HG02588 (cell line): Measurements from ENCODE around the gene MDM2.

Source experiments
- ATAC-seq: cut with Tn5 transposase; IDR thresholded peaks from one replicate; pipeline ENCODE4 v1.9.1; 2021; ENCODE audit warnings: mild to moderate bottlenecking, moderate library complexity; ENCODE audit not compliant: unreplicated experiment

Gene MDM2

DNA sequence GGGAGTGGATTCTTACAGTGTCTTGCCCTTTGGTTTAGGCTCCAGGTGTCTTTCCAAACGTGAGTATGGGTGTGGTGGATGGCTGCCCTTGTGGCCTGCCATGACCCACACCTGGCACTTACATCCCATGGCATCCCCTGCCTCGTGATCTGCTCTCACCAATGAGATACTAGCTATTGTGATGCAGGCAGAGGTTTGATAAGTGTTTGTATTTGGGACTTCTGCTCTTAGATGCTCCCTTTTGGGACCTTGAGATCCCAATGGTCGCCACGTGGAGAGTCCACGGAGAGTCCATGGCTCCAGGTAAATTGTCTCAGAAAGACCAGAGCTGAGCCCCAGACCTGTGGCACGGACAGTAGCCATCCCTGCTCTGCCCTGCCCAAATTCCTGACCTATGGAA, 62.5 kb downstream of the MDM2 start:
- no peak for ATAC-seq

GRCh38 chr12:68871396-68871795, 63.4 kb downstream of the MDM2 start:
- ATAC-seq = no peak

GRCh38 chr12:68871921-68872320, 63.9 kb downstream of the MDM2 start:
- ATAC-seq = no peak

- no peak for ATAC-seq
Measured at GRCh38 chr12:68873316-68873715, 65.3 kb downstream of the MDM2 start.

- ATAC-seq = no peak
Measured at GRCh38 chr12:68876461-68876860, 68.5 kb downstream of the MDM2 start.

GRCh38 chr12:68877583-68877982, 69.6 kb downstream of the MDM2 start:
- no peak for ATAC-seq

- no peak for ATAC-seq
Measured at GRCh38 chr12:68878283-68878682, 70.3 kb downstream of the MDM2 start.

DNA sequence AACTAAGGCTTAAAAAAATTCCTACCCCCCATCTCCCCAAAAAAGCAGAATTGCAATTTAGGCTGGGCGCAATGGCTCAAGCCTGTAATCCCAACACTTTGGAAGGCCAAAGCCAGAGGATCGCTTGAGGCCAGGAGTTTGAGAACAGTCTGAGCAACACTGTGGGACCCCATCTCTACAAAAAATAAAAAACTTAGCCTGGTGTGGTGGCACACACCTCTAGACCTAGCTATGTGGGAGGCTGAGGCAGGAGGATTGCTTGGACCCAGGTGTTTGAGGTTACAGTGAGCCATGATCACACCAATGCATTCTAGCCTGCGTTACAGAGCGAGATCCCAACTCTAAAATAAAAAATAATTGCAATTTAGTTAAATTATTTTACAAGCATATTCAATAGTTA, 70.9 kb downstream of the MDM2 start:
- ATAC-seq = no peak

- no peak for ATAC-seq
Measured at GRCh38 chr12:68880660-68881325, 72.8 kb downstream of the MDM2 start.

DNA sequence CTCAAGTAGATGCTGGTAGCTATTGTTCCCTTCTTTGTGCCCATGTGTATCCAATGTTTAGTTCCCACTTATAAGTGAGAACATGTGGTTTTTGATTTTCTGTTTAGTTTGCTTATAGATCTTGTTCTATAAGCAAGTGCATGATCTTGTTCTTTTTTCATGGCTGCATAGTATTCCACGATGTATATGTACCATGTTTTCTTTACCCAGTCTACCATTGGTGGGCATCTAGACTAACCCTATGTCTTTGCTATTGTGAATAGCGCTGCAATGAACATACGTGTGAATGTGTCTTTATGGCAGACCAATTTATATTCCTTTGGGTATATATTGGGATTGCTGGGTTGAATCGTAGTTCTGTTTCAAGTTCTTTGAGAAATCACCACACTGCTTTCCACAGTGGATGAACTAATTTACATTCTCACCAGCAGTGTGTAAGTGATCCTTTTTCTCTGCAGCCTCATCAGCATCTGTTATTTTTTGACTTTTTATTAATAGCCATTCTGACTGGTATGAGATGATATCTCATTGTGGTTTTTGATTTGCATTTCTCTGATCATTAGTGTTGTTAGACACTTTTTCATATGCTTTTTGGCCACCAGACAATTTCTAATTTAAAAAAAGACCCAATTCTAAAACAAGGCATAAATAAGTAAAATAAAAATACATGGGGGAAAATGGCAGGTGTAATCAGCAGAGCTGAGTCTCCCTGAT, 74.4 kb downstream of the MDM2 start:
- no peak for ATAC-seq

GRCh38 chr12:68883151-68883550, 75.2 kb downstream of the MDM2 start:
- ATAC-seq = no peak

GRCh38 chr12:68884251-68884650, 76.3 kb downstream of the MDM2 start:
- no peak for ATAC-seq

DNA sequence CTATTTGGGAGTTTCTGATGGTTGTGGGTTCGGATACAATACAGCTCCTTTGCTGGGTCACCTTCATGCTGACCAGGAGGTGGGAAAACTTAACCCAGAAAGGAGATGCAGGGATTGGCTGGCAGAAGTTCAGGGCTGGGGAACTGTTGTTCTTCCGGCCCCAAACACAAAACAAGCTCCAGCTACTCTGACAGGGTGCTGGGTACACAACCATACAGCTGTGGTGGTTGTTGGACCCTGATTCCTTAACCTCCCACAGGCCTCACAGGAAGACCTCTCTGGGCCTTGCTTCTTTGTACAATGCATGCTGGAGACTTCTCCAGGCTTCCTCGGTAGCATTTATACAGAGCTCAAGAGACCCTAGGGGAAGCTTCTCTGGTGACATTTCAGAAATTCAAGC, 77.4 kb downstream of the MDM2 start:
- ATAC-seq = no peak

- no peak for ATAC-seq
Measured at GRCh38 chr12:68886636-68887572, 78.9 kb downstream of the MDM2 start.

- ATAC-seq = no peak
Measured at GRCh38 chr12:68887641-68888040, 79.7 kb downstream of the MDM2 start.

- no peak for ATAC-seq
Measured at GRCh38 chr12:68888243-68888642, 80.3 kb downstream of the MDM2 start.

DNA sequence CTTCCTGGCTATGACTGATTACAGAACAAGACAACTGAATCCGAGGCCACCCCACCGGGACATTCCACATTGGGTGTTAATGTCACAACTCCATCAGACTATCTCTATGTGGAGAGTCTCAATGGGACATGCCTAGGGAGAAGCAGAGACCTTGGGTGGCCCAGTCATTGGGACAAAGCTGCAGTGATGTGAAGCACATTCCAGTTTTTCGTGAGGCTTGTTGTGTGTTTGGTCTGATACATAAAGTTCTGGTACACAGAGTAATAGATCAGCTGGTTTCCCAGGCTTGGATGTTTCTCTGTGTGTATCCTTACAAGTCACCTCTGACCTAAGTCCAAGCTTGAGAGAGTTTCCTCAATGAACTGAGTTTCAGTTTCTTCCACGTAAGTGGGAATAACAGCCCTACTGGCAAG, 82.7 kb downstream of the MDM2 start:
- no peak for ATAC-seq

GRCh38 chr12:68891141-68891540, 83.2 kb downstream of the MDM2 start:
- ATAC-seq = no peak

GRCh38 chr12:68893201-68893600, 85.2 kb downstream of the MDM2 start:
- no peak for ATAC-seq

- no peak for ATAC-seq
Measured at GRCh38 chr12:68893741-68894140, 85.8 kb downstream of the MDM2 start.

- no peak for ATAC-seq
Measured at GRCh38 chr12:68894276-68894855, 86.4 kb downstream of the MDM2 start.
